Measurements from ENCODE around the gene EHBP1.

- TF ChIP-seq POLR2A (IDR thresholded peaks at IDR 0.05) = no peak
- no peak for TF ChIP-seq CTCF (IDR thresholded peaks at IDR 0.05)
Observed at GRCh38 chr2:62793213-62793612, 87.7 kb downstream of the EHBP1 start.

Measured in uterus (tissue), 2 donors.